Muscle layer of duodenum (tissue), 2 donors: ENCODE measurements around the gene PHTF2.

Experiments used
- H3K27ac ChIP-seq: one replicate; pipeline ENCODE4 v1.7.0; 2013; ENCODE audit warnings: mild to moderate bottlenecking, low read length
- H3K27me3 ChIP-seq: one replicate; pipeline ENCODE4 v1.7.0; 2013; ENCODE audit warnings: low read depth, mild to moderate bottlenecking, control low read depth, low read length
- H3K36me3 ChIP-seq, 2 donors: one replicate each; pipeline ENCODE4 v1.7.0; 2013; ENCODE audit warnings: low read length in 2 of 2, control low read depth in 1 of 2, mild to moderate bottlenecking in 1 of 2; ENCODE audit not compliant: insufficient read depth in 2 of 2, control insufficient read depth in 1 of 2
- H3K4me1 ChIP-seq, 2 donors: one replicate each; pipeline ENCODE4 v1.7.0; 2013; ENCODE audit warnings: low read length in 2 of 2, mild to moderate bottlenecking in 2 of 2, control low read depth in 1 of 2, moderate library complexity in 1 of 2; ENCODE audit not compliant: insufficient read depth in 2 of 2, control insufficient read depth in 1 of 2
- H3K4me3 ChIP-seq, 2 donors: one replicate each; pipeline ENCODE4 v1.7.0; 2013; ENCODE audit warnings: low read length in 2 of 2, low read depth in 1 of 2, mild to moderate bottlenecking in 1 of 2
- H3K9me3 ChIP-seq, 2 donors: one replicate each; pipeline ENCODE4 v1.7.0; 2013; ENCODE audit warnings: low read length in 2 of 2, control low read depth in 1 of 2, mild to moderate bottlenecking in 1 of 2; ENCODE audit not compliant: control insufficient read depth in 1 of 2
- donor health status: healthy.

PHTF2 gene

DNA sequence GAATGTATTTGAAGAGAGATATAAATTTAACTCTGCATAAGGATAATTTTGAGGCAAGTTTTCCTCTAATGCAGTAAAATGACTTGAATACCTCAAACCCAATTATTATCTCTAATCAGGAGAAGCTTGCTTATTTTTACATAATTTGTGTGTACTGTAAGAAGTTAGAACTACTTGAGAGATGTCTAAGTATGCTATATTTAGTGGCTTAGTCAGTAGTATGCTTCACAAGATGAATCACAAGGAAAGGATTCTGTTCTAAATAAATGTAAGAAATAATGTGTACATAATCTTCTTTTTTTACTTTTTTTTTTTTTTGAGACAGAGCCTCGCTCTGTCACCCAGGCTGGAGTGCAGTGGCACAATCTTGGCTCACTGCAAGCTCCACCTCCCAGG is 13.7 kb downstream of the PHTF2 start:
- H3K9me3 ChIP-seq: peaks cover 0 to 12% of the 10 kb centered on the region in 2 donors
- no peak overlapping the region for H3K27ac ChIP-seq
- H3K4me3 ChIP-seq: no peak overlapping the region
- no peaks in the 10 kb centered on the region for H3K4me1 ChIP-seq
- H3K36me3 ChIP-seq: peaks cover 0 to 7% of the 10 kb centered on the region in 2 donors
- no peaks in the 10 kb centered on the region for H3K27me3 ChIP-seq

DNA sequence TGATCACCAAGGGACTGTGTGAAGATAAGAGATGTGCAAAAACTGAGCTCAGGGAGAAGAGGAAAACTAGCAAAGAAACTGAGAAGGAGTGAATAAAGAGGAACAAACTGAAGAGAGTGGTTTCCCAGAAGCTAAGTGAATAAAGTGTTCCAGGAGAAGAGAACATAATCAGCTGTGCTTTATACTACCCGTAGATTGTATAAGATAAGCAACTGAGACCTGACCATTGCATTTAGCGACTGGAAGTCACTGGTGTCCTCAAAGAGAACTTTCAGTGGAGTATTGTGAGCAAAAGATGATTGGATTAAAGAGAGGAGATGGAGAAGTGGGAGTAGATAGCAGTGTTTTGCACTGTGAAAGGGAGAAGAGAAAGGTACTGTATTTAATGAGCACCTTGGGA is 14.6 kb downstream of the PHTF2 start:
- no peak overlapping the region for H3K27ac ChIP-seq
- no peaks in the 10 kb centered on the region for H3K27me3 ChIP-seq
- no peaks in the 10 kb centered on the region for H3K4me1 ChIP-seq
- H3K36me3 ChIP-seq: peaks cover 0 to 7% of the 10 kb centered on the region in 2 donors
- H3K9me3 ChIP-seq: peaks cover 0 to 9% of the 10 kb centered on the region in 2 donors
- no peak overlapping the region for H3K4me3 ChIP-seq

DNA sequence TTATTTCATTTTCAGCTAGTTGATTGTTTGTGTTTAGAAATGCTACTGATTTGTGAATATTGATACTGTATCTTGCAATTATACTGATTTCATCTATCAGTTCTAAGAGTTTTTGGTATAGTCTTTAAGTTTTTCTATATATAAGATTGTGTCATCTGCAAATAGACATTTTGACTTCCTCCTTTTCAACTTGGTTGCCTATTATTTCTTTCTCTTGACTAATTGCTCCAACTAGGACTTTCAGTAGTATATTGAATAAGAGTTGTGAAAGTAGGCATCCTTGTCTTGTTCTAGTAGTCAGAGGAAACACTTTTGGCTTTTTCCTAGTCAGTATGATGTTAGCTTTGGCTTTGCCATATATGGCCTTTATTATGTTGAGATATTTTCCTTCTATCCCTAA is 20.4 kb downstream of the PHTF2 start:
- no peak overlapping the region for H3K27ac ChIP-seq
- peaks cover 0 to 22% of the 10 kb centered on the region in 2 donors for H3K36me3 ChIP-seq
- H3K27me3 ChIP-seq: no peaks in the 10 kb centered on the region
- H3K9me3 ChIP-seq: peaks cover 17 to 38% of the 10 kb centered on the region in 2 donors
- H3K4me1 ChIP-seq: no peaks in the 10 kb centered on the region
- H3K4me3 ChIP-seq: no peak overlapping the region

DNA sequence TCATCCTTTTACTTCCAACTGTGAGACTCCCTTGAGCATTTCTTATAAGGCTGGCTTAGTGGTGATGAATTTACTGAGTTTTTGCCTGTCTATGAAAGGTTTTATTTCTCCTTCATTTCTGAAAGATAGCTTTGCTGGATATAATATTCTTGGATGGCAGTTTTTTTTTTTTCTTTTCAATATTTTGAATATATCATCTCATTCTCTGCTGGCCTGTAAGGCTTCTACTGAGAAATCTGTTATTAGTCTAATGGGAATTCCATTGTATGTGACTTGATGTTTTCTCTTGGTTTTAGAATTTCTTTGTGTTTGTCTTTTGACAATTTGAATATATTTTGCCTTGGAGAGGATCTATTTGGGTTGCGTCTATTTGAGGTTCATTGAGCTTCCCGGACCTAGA is 22.4 kb downstream of the PHTF2 start:
- H3K4me3 ChIP-seq: peak overlapping the region in 1 of 2 donors; percentile 14
- H3K27ac ChIP-seq: no peak overlapping the region
- peaks cover 17 to 38% of the 10 kb centered on the region in 2 donors for H3K9me3 ChIP-seq
- H3K27me3 ChIP-seq: no peaks in the 10 kb centered on the region
- no peaks in the 10 kb centered on the region for H3K4me1 ChIP-seq
- H3K36me3 ChIP-seq: peaks cover 0 to 22% of the 10 kb centered on the region in 2 donors

DNA sequence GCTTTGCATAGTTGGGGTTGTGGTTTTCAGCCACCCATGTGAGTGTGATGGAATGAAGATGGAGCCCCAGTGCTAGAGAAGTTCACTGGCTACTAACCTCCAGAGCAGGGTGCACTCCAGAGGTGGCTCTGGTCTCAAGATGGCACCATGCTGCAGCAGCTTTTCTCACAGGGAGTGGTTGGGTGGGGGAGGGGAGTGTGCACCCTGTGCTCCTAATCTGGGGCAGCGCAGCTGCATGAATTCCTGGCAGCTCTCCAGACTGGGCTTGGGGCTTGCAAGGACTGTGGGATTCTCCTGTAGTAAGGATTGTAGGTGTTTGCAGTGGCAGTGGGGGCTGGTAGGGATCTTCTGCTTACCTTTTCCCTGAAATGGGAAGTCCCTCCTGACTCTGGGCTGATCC is 23.7 kb downstream of the PHTF2 start:
- peaks cover 17 to 41% of the 10 kb centered on the region in 2 donors for H3K9me3 ChIP-seq

DNA sequence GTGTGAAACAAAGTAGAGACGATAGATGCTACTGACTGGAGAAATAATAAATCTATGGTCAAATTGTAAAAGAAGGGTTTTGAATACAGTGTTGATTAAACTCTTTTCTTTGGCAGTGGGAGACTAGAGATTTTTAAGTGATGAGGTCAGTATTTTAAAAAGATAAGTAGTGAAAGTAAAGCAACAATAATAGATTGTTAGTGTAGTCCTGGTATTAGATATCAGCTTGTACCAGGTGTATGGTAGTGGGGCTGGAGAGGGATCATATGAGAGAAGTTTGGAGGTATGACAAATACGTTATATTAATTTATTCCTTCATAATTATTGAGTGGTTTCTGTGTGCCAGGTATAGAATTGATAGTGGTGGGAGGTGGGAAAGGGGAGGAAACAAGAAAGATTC is 25.2 kb downstream of the PHTF2 start:
- Histone ChIP-seq H3K36me3 (peaks cover 0 to 14% of the 10 kb centered on the region in 2 donors), H3K9me3 (peaks cover 17 to 33% of the 10 kb centered on the region in 2 donors), H3K27me3 (no peaks in the 10 kb centered on the region), H3K4me1 (no peaks in the 10 kb centered on the region), H3K4me3 (no peak overlapping the region), H3K27ac (no peak overlapping the region)

More for the DNA sequence above, 23.7 kb downstream of the PHTF2 start:
- Histone ChIP-seq H3K36me3 (peaks cover 0 to 15% of the 10 kb centered on the region in 2 donors), H3K27me3 (no peaks in the 10 kb centered on the region), H3K4me3 (no peak overlapping the region), H3K4me1 (no peaks in the 10 kb centered on the region), H3K27ac (no peak overlapping the region)

DNA sequence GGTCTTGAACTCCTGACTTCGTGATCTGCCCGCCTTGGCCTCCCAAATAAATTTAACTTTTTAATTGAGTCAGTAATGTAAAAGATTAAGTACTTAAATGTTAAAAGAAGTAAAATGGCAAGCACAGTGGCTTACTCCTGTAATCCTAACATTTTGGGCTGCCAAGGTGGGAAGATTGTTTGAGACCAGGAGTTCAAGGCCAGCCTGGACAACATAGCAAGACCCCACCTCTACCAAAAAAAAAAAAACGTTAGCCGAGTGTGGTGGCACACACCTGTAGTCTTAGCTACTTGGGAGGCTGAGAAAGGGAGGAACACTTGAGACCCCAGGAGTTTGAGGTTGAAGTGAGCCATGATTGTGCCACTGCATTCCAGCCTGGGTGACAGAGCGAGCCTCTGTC is 26.1 kb downstream of the PHTF2 start:
- Histone ChIP-seq H3K4me3 (no peak overlapping the region), H3K27ac (no peak overlapping the region), H3K36me3 (peaks cover 0 to 5% of the 10 kb centered on the region in 2 donors), H3K4me1 (no peaks in the 10 kb centered on the region), H3K9me3 (peaks cover 17 to 25% of the 10 kb centered on the region in 2 donors), H3K27me3 (no peaks in the 10 kb centered on the region)

DNA sequence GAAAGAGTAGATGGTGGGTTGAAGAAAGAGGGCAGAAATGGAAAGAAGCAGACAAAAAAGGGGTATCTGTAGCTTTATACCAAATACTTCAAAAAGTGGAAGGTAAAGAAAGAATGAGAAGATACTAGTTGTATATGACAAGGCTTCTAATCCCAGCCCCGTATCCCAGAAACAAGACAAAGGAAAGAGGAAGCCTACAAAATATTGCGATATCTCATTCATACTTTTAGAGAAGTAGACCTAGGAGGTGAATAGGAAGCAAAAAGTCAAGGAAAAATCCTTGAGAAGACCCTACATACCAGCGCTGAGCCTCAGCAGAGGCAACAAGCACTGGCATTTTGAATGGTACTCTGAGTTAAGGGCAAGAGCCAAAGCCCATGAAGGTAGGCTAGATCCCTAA is 26.6 kb downstream of the PHTF2 start:
- Histone ChIP-seq H3K27me3 (no peaks in the 10 kb centered on the region), H3K4me1 (no peaks in the 10 kb centered on the region), H3K36me3 (peaks cover 0 to 4% of the 10 kb centered on the region in 2 donors), H3K9me3 (peaks cover 17 to 23% of the 10 kb centered on the region in 2 donors), H3K27ac (no peak overlapping the region), H3K4me3 (no peak overlapping the region)

DNA sequence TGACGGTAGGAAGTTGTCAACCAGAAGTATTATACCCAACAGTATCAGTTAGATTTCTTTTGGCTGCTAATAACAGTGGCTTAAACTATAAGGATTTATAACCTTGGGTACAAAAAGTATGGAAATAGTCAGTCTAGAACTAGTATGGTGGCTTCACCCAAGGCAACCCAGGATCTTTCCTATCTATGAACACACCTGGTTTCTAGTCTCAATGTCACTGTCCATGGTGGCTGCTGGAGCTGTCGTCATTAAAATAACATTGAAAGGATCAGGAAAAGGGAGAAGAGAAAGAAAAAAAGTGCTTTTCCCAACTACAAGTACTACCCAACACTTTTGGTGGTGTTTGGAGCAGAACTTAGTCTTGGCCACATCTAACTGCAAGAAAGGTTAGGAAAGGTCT is 27.7 kb downstream of the PHTF2 start:
- no peak overlapping the region for H3K4me3 ChIP-seq
- no peaks in the 10 kb centered on the region for H3K36me3 ChIP-seq
- H3K9me3 ChIP-seq: peaks cover 6 to 13% of the 10 kb centered on the region in 2 donors
- no peaks in the 10 kb centered on the region for H3K27me3 ChIP-seq
- no peaks in the 10 kb centered on the region for H3K4me1 ChIP-seq
- H3K27ac ChIP-seq: no peak overlapping the region

DNA sequence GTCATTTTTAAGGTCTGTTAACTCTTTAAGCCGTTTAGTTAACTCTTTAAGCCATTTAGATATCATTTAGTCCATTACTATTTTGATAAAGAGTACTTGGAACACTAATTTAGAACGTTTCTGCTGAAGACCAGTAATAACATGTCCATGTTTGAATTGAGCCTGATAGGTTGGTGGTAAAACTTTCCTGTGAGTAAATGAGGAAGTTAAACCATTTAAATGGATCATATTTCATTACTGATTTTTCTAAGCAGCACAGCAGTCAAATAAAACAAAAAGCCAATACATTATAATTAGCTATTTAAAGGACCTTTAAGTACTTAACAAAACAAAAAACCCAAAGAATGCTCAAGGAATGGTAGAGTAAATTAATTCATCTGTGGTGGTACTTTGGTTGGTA is 29.4 kb downstream of the PHTF2 start:
- Histone ChIP-seq H3K36me3 (no peaks in the 10 kb centered on the region), H3K9me3 (peaks cover 0 to 5% of the 10 kb centered on the region in 2 donors), H3K27ac (no peak overlapping the region), H3K27me3 (no peaks in the 10 kb centered on the region), H3K4me3 (no peak overlapping the region), H3K4me1 (no peaks in the 10 kb centered on the region)

DNA sequence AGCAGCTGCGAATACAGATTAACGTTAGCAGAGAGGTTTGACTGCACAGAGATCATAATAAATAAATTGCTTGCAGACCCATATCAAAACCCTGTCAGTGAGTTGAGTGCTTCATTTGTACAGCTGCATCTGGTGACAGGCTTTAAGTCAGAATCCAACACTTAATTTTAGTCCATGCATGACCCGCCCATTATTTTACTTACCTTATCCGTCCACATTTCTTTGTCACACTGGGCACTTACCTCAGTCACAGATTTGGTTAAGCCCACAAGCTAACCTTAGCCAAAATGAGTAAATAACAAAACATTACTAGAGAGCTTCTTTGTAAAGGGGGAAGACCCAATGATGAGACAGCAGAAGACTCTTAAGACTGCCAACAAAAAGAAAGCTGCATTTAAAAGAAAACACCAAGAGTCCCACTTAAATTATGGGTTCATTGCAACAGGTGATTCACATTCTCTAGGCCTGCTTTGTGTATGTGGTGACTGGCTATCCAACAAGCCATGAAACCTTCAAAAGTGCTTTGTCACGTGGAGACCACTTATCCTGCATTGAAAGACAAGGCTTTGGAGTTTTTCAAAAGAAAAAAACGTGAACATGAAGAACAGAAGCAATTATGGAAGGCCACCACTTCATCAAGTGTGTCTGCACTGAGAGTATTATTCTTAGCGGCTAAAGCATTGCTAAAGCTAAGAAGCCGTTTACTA is 32.2 kb downstream of the PHTF2 start:
- no peaks in the 10 kb centered on the region for H3K27me3 ChIP-seq
- no peak overlapping the region for H3K4me3 ChIP-seq
- H3K36me3 ChIP-seq: no peaks in the 10 kb centered on the region
- H3K9me3 ChIP-seq: peaks cover 0 to 5% of the 10 kb centered on the region in 2 donors
- H3K4me1 ChIP-seq: no peaks in the 10 kb centered on the region
- H3K27ac ChIP-seq: no peak overlapping the region

DNA sequence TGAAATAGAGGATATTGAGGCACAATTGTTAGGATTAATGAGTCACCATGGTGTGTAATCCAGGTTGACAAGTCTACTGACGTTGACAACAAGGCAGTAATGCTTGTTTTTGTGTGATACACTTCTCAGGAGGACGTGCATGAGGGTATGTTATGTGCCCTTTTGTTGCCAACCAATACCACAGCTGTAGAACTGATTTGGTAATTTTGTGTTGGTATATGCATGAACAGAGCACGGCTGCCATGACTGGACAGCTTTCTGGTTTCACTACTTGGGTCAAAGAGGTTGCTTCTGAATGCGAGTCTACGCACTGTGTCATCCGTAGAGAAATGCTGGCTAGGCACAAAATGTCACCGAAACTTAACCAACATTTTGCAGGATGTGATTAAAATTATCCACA is 32.9 kb downstream of the PHTF2 start:
- Histone ChIP-seq H3K9me3 (no peaks in the 10 kb centered on the region), H3K4me3 (no peak overlapping the region), H3K4me1 (no peaks in the 10 kb centered on the region), H3K36me3 (no peaks in the 10 kb centered on the region), H3K27me3 (no peaks in the 10 kb centered on the region), H3K27ac (no peak overlapping the region)
